Lower leg skin (tissue), 4 donors: Measurements from ENCODE around the gene DAGLB. TPM values are rescaled to one million over a fixed set of nuclear protein-coding genes. Genes with fewer than 3 reads are reported as not detected.

Source experiments
- DNase-seq, 2 donors: peaks; one replicate each; pipeline ENCODE4 v3.0.0-alpha.2; 2019; ENCODE audit warnings: low spot score in 2 of 2
- H3K4me3 ChIP-seq: fragments of 200-600 bp; sonication (generic); 2 replicates; pipeline ENCODE4 v1.5.1; 2017; ENCODE audit warnings: mild to moderate bottlenecking, low read depth; ENCODE audit not compliant: poor library complexity, severe bottlenecking
- POLR2A ChIP-seq, 2 donors: fragments of 450-650 bp; IDR thresholded peaks; one replicate each; pipeline ENCODE4 v1.6.1; 2016 to 2017; ENCODE audit warnings: antibody characterized with exemption in 2 of 2, mild to moderate bottlenecking in 1 of 2, moderate library complexity in 1 of 2
- WGBS, 2 donors: methylation state at CpG; one replicate each; pipeline ENCODE4 v1.1.5; 2018; 5-methylcytosine and 5-hydroxymethylcytosine counted together
- intact Hi-C: fragments of 100-400 bp; cut with DNase I; formaldehyde crosslinking; loops from one replicate; pipeline ENCODE4 v1.15.0; 2023; ENCODE audit warnings: low total_unique reads
- total RNA-seq, 4 donors: library from RNA; depleted of rRNA; stranded (reverse); fragments of >200 nt; gene quantifications; one replicate each; pipeline ENCODE4 v1.1.0, GENCODE V29; 2016
- TF ChIP-seq, protein P1 (sequence below), 3 donors: fragments of 450-650 bp; IDR thresholded peaks; one replicate each; pipeline ENCODE4 v1.5.1; 2016; ENCODE audit warnings: antibody characterized with exemption in 3 of 3, mild to moderate bottlenecking in 3 of 3, moderate library complexity in 2 of 3

The DAGLB gene
- total RNA-seq, 4 donors from 2014 or later: 26.1 to 35.9 (median 27.5) TPM

- H3K4me3 ChIP-seq: no peak overlapping the region
- intact Hi-C loops: no loop called here
- no peak for TF ChIP-seq POLR2A (IDR thresholded peaks at IDR 0.05)
- TF ChIP-seq, protein P1, sequence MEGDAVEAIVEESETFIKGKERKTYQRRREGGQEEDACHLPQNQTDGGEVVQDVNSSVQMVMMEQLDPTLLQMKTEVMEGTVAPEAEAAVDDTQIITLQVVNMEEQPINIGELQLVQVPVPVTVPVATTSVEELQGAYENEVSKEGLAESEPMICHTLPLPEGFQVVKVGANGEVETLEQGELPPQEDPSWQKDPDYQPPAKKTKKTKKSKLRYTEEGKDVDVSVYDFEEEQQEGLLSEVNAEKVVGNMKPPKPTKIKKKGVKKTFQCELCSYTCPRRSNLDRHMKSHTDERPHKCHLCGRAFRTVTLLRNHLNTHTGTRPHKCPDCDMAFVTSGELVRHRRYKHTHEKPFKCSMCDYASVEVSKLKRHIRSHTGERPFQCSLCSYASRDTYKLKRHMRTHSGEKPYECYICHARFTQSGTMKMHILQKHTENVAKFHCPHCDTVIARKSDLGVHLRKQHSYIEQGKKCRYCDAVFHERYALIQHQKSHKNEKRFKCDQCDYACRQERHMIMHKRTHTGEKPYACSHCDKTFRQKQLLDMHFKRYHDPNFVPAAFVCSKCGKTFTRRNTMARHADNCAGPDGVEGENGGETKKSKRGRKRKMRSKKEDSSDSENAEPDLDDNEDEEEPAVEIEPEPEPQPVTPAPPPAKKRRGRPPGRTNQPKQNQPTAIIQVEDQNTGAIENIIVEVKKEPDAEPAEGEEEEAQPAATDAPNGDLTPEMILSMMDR (IDR thresholded peaks at IDR 0.05): no peak
- DNase-seq: no peak
- 61 to 64% methylated on average over 23 of the region's 23 CpGs for WGBS, 2 donors
These were observed 51.7 kb downstream of the DAGLB start for GRCh38 chr7:6395898-6396595.

- TF ChIP-seq POLR2A (IDR thresholded peaks at IDR 0.05): no peak
- TF ChIP-seq, protein P1 (IDR thresholded peaks at IDR 0.05): no peak
- no peak overlapping the region for H3K4me3 ChIP-seq
- intact Hi-C loops: no loop called here
- no peak for DNase-seq
- WGBS, 2 donors: 88 to 95% methylated on average over 6 of the region's 6 CpGs
These were observed 53.6 kb downstream of the DAGLB start for GRCh38 chr7:6394114-6394513.

DNA sequence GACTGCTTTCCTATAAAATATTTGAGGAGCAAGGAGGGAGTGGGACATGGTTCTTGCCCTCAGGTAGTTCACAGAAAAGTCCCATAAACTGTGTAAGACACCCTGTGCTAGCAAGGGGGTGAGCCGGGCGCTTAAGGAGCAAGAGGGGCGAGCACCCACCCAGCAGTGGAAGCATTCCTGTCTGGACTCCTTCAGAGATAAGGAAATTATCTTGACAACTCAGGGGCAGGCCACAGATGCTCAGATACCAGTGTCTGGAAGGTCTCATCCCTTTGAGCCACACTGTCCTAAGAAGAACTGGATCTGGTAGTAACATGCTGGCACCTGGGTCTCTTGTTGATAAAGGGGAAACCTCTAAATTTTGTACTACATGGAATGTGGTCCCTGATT is 54.1 kb downstream of the DAGLB start:
- WGBS, 2 donors: 76 to 85% methylated on average over 3 of the region's 3 CpGs
- no peak for DNase-seq
- TF ChIP-seq POLR2A (IDR thresholded peaks at IDR 0.05): no peak
- TF ChIP-seq, protein P1 (IDR thresholded peaks at IDR 0.05): no peak
- no peak overlapping the region for H3K4me3 ChIP-seq
- intact Hi-C loops: no loop called here

DNA sequence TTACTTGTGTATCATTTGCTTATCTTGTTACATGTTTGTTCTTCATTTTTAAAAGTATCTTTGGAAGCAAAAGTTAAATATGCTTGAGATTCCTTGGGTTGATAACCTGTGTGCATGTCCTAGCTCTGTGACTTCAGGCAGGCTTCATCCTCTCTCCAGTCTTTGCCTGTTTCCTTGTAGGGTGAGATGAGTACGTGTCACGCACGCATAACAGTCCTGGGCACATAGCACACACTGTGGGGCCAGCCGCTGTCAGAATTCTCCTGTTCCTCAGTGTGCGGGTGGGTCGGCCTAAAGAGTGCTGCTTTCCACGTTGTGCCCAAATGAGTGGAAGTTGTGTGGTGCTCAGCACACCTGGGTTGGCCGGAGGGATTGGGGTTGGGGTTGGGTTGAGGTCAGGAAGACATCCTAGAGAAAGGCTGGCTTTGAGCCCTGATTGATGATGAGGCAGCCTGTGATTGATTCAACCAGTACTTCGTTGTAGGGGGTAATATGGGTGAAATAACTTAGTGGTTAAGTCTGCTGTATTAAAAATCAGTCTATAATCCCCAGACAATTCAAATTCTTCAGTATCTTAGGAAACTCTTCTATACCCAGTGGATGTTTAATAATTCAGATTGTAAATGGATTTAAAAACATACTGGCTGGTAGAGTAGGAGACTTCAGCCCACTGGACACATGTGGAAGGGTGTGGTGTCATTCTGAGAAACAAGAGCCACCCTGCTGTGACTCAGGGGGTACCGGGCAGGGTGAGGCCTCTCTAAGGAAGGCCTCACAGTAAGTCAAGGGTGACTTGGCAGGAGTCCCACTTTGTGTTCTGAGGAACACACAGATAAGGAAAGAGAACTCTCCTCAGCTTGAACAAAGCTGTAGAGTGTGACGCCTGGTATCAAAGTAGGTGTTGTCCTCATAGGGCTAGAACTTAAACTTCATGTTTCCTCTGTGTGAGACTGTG is 54.8 kb downstream of the DAGLB start:
- TF ChIP-seq, protein P1 (IDR thresholded peaks at IDR 0.05): no peak
- peak; percentile 76 to 91 for DNase-seq
- H3K4me3 ChIP-seq: no peak overlapping the region
- WGBS, 2 donors: 64 to 71% methylated on average over 11 of the region's 11 CpGs
- intact Hi-C loops: no loop called here

- WGBS, 2 donors: 93 to 95% methylated on average over 2 of the region's 2 CpGs
- intact Hi-C loops: no loop called here
- no peak overlapping the region for H3K4me3 ChIP-seq
- no peak for DNase-seq
- TF ChIP-seq, protein P1 (IDR thresholded peaks at IDR 0.05): no peak
- TF ChIP-seq POLR2A (IDR thresholded peaks at IDR 0.05): no peak
These were observed 58.0 kb downstream of the DAGLB start for GRCh38 chr7:6389728-6390127.
